A549 (cell line): ENCODE results near the gene CFAP43.

Source experiments
- CBX8 ChIP-seq: fragments of 200-600 bp; sonication (generic); IDR thresholded peaks from 2 replicates; pipeline ENCODE4 v1.6.1; 2016
- CHD2 ChIP-seq: fragments of 150-350 bp; IDR thresholded peaks from 2 replicates; pipeline ENCODE4 v1.6.1; 2014; ENCODE audit warnings: low read length; ENCODE audit not compliant: partially characterized antibody
- EHMT2 ChIP-seq: fragments of 200-600 bp; sonication (generic); IDR thresholded peaks from 2 replicates; pipeline ENCODE4 v1.6.1; 2016; ENCODE audit warnings: antibody characterized with exemption, low read depth, mild to moderate bottlenecking, moderate library complexity
- EP300 ChIP-seq, 2 experiments: fragments of >200 bp; sonication (Bioruptor Twin); formaldehyde crosslinking; IDR thresholded peaks; 2 replicates in 1 of 2; 3 replicates in 1 of 2; pipeline ENCODE4 v1.6.1; 2016 to 2017
- NFE2L2 ChIP-seq: fragments of 150-350 bp; conservative IDR thresholded peaks from 2 replicates; pipeline ENCODE4 v1.6.1; 2014; ENCODE audit warnings: low read length
- POLR2A ChIP-seq: IDR thresholded peaks from 2 replicates; pipeline ENCODE4 v1.6.1; 2012; ENCODE audit warnings: mild to moderate bottlenecking, low read length
- POLR2AphosphoS2 ChIP-seq: conservative IDR thresholded peaks from 2 replicates; pipeline ENCODE4 v1.6.1; 2012; ENCODE audit warnings: low read length, improper control_type of control experiment, inconsistent platforms
- RARB ChIP-seq: fragments of 250-450 bp; sonication (Bioruptor Pico); IDR thresholded peaks from 2 replicates; pipeline ENCODE4 v1.8.0; 2021; ENCODE audit warnings: mild to moderate bottlenecking, moderate library complexity
- RCOR1 ChIP-seq: fragments of 150-350 bp; IDR thresholded peaks from 2 replicates; pipeline ENCODE4 v1.6.1; 2014; ENCODE audit warnings: antibody characterized with exemption, low read length, low read depth
- SMC3 ChIP-seq: fragments of >200 bp; sonication (Bioruptor Twin); formaldehyde crosslinking; IDR thresholded peaks from 3 replicates; pipeline ENCODE4 v1.6.1; 2018; ENCODE audit warnings: inconsistent platforms
- TF ChIP-seq, protein P1 (sequence below): fragments of >200 bp; sonication (Bioruptor Twin); formaldehyde crosslinking; IDR thresholded peaks from 3 replicates; pipeline ENCODE4 v1.5.1; 2016
- TF ChIP-seq, protein P2 (sequence below): fragments of 250-450 bp; sonication (Bioruptor Pico); IDR thresholded peaks from 2 replicates; pipeline ENCODE4 v1.5.0; 2021; ENCODE audit warnings: mild to moderate bottlenecking, moderate library complexity, borderline replicate concordance
- TF ChIP-seq, protein P3 (sequence below): IDR thresholded peaks from 2 replicates; pipeline ENCODE4 v1.6.1; 2012

DNA sequence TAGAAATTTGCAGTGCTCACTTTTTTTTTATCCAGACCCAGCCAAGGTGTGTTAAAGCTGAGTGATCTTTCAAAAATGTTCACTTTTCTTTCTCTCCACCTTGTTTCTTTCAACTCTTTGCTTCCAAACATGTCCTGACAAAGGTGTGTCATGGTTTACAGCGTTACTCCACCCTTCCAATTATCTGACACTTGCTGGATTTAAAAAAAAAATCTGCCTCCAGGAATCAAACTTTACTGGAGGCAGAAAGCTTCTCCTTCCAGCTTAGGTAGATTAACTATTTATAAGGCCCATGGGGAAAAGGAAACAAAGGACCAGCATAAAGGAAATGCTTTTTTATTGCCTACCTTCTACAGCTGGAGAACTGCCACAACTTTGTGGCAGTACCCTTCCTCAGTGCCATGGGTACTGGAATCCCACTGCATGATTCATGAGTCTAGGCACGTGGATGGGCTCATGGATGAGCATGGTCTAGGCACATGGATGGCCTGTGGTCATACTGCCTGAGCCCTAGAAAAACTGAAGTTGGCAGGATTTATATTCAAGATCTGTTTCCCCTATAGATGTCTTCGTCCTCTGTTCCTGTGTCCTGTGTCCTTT is 146.3 kb downstream of the CFAP43 start, which contains the start of gene COL17A1:
- TF ChIP-seq, protein P1, sequence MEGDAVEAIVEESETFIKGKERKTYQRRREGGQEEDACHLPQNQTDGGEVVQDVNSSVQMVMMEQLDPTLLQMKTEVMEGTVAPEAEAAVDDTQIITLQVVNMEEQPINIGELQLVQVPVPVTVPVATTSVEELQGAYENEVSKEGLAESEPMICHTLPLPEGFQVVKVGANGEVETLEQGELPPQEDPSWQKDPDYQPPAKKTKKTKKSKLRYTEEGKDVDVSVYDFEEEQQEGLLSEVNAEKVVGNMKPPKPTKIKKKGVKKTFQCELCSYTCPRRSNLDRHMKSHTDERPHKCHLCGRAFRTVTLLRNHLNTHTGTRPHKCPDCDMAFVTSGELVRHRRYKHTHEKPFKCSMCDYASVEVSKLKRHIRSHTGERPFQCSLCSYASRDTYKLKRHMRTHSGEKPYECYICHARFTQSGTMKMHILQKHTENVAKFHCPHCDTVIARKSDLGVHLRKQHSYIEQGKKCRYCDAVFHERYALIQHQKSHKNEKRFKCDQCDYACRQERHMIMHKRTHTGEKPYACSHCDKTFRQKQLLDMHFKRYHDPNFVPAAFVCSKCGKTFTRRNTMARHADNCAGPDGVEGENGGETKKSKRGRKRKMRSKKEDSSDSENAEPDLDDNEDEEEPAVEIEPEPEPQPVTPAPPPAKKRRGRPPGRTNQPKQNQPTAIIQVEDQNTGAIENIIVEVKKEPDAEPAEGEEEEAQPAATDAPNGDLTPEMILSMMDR: no peak
- TF ChIP-seq POLR2A (no peak), EHMT2 (no peak), RCOR1 (no peak), POLR2AphosphoS2 (no peak), CHD2 (no peak), EP300 (IDR thresholded peaks at IDR 0.05) (no peak), NFE2L2 (no peak), CBX8 (no peak), RARB (no peak), SMC3 (no peak)
- TF ChIP-seq, protein P2, sequence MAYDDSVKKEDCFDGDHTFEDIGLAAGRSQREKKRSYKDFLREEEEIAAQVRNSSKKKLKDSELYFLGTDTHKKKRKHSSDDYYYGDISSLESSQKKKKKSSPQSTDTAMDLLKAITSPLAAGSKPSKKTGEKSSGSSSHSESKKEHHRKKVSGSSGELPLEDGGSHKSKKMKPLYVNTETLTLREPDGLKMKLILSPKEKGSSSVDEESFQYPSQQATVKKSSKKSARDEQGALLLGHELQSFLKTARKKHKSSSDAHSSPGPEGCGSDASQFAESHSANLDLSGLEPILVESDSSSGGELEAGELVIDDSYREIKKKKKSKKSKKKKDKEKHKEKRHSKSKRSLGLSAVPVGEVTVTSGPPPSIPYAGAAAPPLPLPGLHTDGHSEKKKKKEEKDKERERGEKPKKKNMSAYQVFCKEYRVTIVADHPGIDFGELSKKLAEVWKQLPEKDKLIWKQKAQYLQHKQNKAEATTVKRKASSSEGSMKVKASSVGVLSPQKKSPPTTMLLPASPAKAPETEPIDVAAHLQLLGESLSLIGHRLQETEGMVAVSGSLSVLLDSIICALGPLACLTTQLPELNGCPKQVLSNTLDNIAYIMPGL (CRISPR knock-in tag): no peak
- TF ChIP-seq, protein P3, sequence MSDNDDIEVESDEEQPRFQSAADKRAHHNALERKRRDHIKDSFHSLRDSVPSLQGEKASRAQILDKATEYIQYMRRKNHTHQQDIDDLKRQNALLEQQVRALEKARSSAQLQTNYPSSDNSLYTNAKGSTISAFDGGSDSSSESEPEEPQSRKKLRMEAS: no peak
